B cell (primary cell): ENCODE results near the gene DHRS1. TPM values are rescaled to one million over a fixed set of nuclear protein-coding genes. Genes with fewer than 3 reads are reported as not detected.

Experiments
- ATAC-seq: fragments of 200-7000 bp; cut with Tn5 transposase; one replicate; pipeline ENCODE4 v1.10.0; 2021; ENCODE audit warnings: low read depth, mild to moderate bottlenecking, moderate number of reproducible peaks, moderate library complexity
- CTCF ChIA-PET: fragments of 350-600 bp; sonication (Branson Sonifier 250); formaldehyde crosslinking; loops from one replicate; lab custom pipeline; 2021; ENCODE audit warnings: antibody characterized with exemption, inconsistent platforms; lab: Charles Lee
- POLR2A ChIA-PET: fragments of 350-600 bp; sonication (Branson Sonifier 250); formaldehyde crosslinking; loops from one replicate; lab custom pipeline; 2021; ENCODE audit warnings: antibody characterized with exemption; lab: Charles Lee
- DNase-seq: peaks from one replicate; pipeline ENCODE4 v3.0.0; 2013
- H2AFZ ChIP-seq: 2 replicates; pipeline ENCODE4 v1.6.1; 2012; ENCODE audit warnings: mild to moderate bottlenecking, low read depth, low read length; ENCODE audit not compliant: insufficient read depth, poor library complexity, severe bottlenecking
- H3K27ac ChIP-seq, 2 donors: 1 replicate in 1 of 2; 2 replicates in 1 of 2; pipeline ENCODE4 v1.5.1; 2012 to 2013; ENCODE audit warnings: low read length in 2 of 2, mild to moderate bottlenecking in 2 of 2, moderate library complexity in 1 of 2
- H3K27me3 ChIP-seq, 4 experiments: fragments of 200-600 bp in 1 of 4; sonication (generic) in 1 of 4; replicated peaks in 1 of 4; 1 replicate in 2 of 4; 2 replicates in 2 of 4; pipeline versions ENCODE4 v1.6.1 to v1.7.0; 2013 to 2016; ENCODE audit warnings: low read length in 3 of 4, mild to moderate bottlenecking in 2 of 4, mixed read lengths in 1 of 4, moderate library complexity in 1 of 4; ENCODE audit not compliant: insufficient read depth in 4 of 4, control insufficient read depth in 3 of 4; ENCODE audit errors: control extremely low read depth in 1 of 4
- H3K36me3 ChIP-seq, 2 experiments: replicated peaks in 1 of 2; 1 replicate in 1 of 2; 2 replicates in 1 of 2; pipeline versions ENCODE4 v1.6.1 to v1.7.1; 2013; ENCODE audit warnings: low read length in 1 of 2; ENCODE audit not compliant: insufficient read depth in 2 of 2, control insufficient read depth in 1 of 2; ENCODE audit errors: control extremely low read depth in 1 of 2, extremely low read depth in 1 of 2
- H3K4me1 ChIP-seq, 2 donors: fragments of 200-600 bp in 1 of 2; sonication (generic) in 1 of 2; 1 replicate in 1 of 2; 2 replicates in 1 of 2; pipeline versions ENCODE4 v1.5.1 to v1.6.1; 2013 to 2017; ENCODE audit warnings: low read length in 2 of 2; ENCODE audit not compliant: control insufficient read depth in 2 of 2, insufficient read depth in 2 of 2
- H3K4me2 ChIP-seq: replicated peaks from 2 replicates; pipeline ENCODE3; 2012; ENCODE audit warnings: mild to moderate bottlenecking, low read depth, low read length; ENCODE audit not compliant: poor library complexity, severe bottlenecking
- H3K4me3 ChIP-seq, 5 experiments: fragments of 200-600 bp in 1 of 5; sonication (generic) in 1 of 5; 1 replicate in 3 of 5; 2 replicates in 2 of 5; pipeline versions ENCODE4 v1.5.1 to v1.7.0; 2011 to 2016; ENCODE audit warnings: low read length in 4 of 5, mild to moderate bottlenecking in 4 of 5, low read depth in 2 of 5, control low read depth in 1 of 5, moderate library complexity in 1 of 5; ENCODE audit not compliant: insufficient read depth in 1 of 5; ENCODE audit errors: control extremely low read depth in 1 of 5, extremely low read depth in 1 of 5
- H3K79me2 ChIP-seq: fragments of 200-600 bp; sonication (generic); one replicate; pipeline ENCODE4 v1.6.0; 2016; ENCODE audit warnings: low read length; ENCODE audit not compliant: control insufficient read depth, insufficient read depth
- H3K9ac ChIP-seq: fragments of 200-600 bp; sonication (generic); 2 replicates; pipeline ENCODE4 v1.6.1; 2017; ENCODE audit warnings: mild to moderate bottlenecking, low read length, moderate library complexity
- H3K9me3 ChIP-seq, 3 donors: one replicate each; pipeline versions ENCODE4 v1.6.1 to v1.7.1; 2013; ENCODE audit warnings: low read length in 2 of 3; ENCODE audit not compliant: control insufficient read depth in 2 of 3, insufficient read depth in 1 of 3; ENCODE audit errors: control extremely low read depth in 1 of 3
- H4K20me1 ChIP-seq: 2 replicates; pipeline ENCODE4 v1.6.0; 2012; ENCODE audit warnings: mild to moderate bottlenecking, low read length; ENCODE audit not compliant: insufficient read depth, control insufficient read depth, poor library complexity, severe bottlenecking
- H3K27ac Mint-ChIP-seq: one replicate; pipeline ENCODE4 v1.8.0; 2021; ENCODE audit warnings: mixed read lengths
- H3K27me3 Mint-ChIP-seq: one replicate; pipeline ENCODE4 v1.8.0; 2021; ENCODE audit warnings: mixed read lengths
- H3K4me1 Mint-ChIP-seq: one replicate; pipeline ENCODE4 v1.8.0; 2021; ENCODE audit warnings: mixed read lengths
- H3K4me3 Mint-ChIP-seq: one replicate; pipeline ENCODE4 v1.8.0; 2021; ENCODE audit warnings: mixed read lengths
- H3K9me3 Mint-ChIP-seq: one replicate; pipeline ENCODE4 v1.8.0; 2022; ENCODE audit warnings: mixed read lengths; ENCODE audit not compliant: insufficient read depth
- EZH2 ChIP-seq: IDR thresholded peaks from 2 replicates; pipeline ENCODE4 v1.6.1; 2012; ENCODE audit warnings: borderline replicate concordance, low read depth, mild to moderate bottlenecking, moderate library complexity, low read length; ENCODE audit not compliant: insufficient read depth, poor library complexity, severe bottlenecking
- WGBS: methylation state at CpG from one replicate; pipeline ENCODE4 v1.1.5; 2013; ENCODE audit warnings: missing lambda C conversion rate; ENCODE audit not compliant: insufficient coverage; 5-methylcytosine and 5-hydroxymethylcytosine counted together
- intact Hi-C: fragments of 100-400 bp; cut with micrococcal nuclease; formaldehyde crosslinking; loops from one replicate; pipeline ENCODE4 v1.10.0; 2022
- polyA plus RNA-seq: library from polyadenylated mRNA; depleted of rRNA; stranded (reverse); fragments of >200 nt; gene quantifications from 2 replicates; pipeline ENCODE4 v1.2.3, GENCODE V29; 2012
- total RNA-seq, 2 donors: library from RNA; stranded (reverse); fragments of 120-200 nt in 1 of 2; gene quantifications; 1 replicate in 1 of 2; 2 replicates in 1 of 2; pipeline versions ENCODE4 v1.2.3 to v1.2.4, GENCODE V29; 2013 to 2022
- TF ChIP-seq, protein P1 (sequence below): fragments of 200-600 bp; IDR thresholded peaks from one replicate; pipeline ENCODE4 v1.8.0; 2022; ENCODE audit warnings: antibody characterized with exemption, mild to moderate bottlenecking

Gene DHRS1
- total and polyA plus RNA-seq, 2 donors (not counting 1 experiment from before 2014, with no cell fraction given): 42.7 to 76.9 TPM

DNA sequence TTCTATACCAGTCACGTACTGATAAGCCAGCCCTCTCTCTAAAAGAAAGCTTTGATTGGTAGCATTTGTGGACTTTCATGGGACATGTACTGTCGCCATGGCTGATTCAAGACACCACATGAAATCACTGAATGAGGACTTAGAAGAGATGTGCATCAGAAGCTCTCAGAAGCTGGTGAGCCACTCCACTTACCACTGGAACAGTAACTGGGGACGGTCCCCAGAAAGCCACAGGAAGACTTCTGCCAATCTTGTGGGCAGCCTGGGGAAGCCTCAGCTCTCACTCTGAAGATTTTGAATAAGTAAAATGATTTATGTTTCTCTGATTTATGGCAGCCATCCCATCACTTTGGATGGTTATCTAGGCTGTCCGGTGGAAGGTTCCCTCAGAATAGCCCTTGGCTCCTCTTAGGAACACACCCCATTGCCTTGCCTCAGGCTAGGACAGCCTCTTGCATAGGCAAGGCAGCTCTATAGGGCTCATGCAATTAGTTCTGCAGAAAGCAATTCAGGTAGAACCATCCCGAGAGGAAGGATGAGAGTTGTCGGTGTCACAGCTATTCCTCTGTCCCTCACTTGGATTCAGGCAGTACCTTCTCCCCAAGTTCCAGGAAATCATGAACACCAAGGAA is 9.8 kb downstream of the DHRS1 start:
- H3K9me3 ChIP-seq: no peaks in the 10 kb centered on the region
- H3K9ac ChIP-seq: no peak overlapping the region
- H4K20me1 ChIP-seq: no peaks in the 10 kb centered on the region
- ATAC-seq (peak; percentile 87), DNase-seq (peak; percentile 56)
- Mint-ChIP-seq H3K27ac (peak overlapping the region; percentile 41), H3K9me3 (no peaks in the 10 kb centered on the region), H3K4me1 (peaks cover 12% of the 10 kb centered on the region), H3K4me3 (peak overlapping the region; percentile 34), H3K27me3 (no peaks in the 10 kb centered on the region)
- POLR2A ChIA-PET: interaction anchor here (0.8 to 2.0 kb wide), 6 partner anchors 12 to 175 kb away, joined by 3 to 11 read pairs (median 4); partner anchors contain the start of genes DCAF11, NRL, RABGGTA and TINF2
- no peak overlapping the region for H2AFZ ChIP-seq
- CTCF ChIA-PET: interaction anchor here (0.7 to 5.1 kb wide), 11 partner anchors 8 to 148 kb away, joined by 3 to 41 read pairs (median 5); partner anchors contain the start of genes CIDEB, DHRS1, LTB4R2 and MDP1
- intact Hi-C loops: no loop called here
- peak overlapping the region; percentile 26 for H3K4me2 ChIP-seq
- no peaks in the 10 kb centered on the region for H3K27me3 ChIP-seq
- H3K27ac ChIP-seq: no peak overlapping the region
- peaks cover 9 to 42% of the 10 kb centered on the region in 2 experiments for H3K36me3 ChIP-seq
- no peak for TF ChIP-seq EZH2
- TF ChIP-seq, protein P1, sequence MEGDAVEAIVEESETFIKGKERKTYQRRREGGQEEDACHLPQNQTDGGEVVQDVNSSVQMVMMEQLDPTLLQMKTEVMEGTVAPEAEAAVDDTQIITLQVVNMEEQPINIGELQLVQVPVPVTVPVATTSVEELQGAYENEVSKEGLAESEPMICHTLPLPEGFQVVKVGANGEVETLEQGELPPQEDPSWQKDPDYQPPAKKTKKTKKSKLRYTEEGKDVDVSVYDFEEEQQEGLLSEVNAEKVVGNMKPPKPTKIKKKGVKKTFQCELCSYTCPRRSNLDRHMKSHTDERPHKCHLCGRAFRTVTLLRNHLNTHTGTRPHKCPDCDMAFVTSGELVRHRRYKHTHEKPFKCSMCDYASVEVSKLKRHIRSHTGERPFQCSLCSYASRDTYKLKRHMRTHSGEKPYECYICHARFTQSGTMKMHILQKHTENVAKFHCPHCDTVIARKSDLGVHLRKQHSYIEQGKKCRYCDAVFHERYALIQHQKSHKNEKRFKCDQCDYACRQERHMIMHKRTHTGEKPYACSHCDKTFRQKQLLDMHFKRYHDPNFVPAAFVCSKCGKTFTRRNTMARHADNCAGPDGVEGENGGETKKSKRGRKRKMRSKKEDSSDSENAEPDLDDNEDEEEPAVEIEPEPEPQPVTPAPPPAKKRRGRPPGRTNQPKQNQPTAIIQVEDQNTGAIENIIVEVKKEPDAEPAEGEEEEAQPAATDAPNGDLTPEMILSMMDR: no peak
- WGBS: 68% methylated on average over 4 of the region's 6 CpGs
- H3K4me1 ChIP-seq: peaks cover 10 to 18% of the 10 kb centered on the region in 2 donors
- no peak overlapping the region for H3K4me3 ChIP-seq
- peaks cover 17% of the 10 kb centered on the region for H3K79me2 ChIP-seq

DNA sequence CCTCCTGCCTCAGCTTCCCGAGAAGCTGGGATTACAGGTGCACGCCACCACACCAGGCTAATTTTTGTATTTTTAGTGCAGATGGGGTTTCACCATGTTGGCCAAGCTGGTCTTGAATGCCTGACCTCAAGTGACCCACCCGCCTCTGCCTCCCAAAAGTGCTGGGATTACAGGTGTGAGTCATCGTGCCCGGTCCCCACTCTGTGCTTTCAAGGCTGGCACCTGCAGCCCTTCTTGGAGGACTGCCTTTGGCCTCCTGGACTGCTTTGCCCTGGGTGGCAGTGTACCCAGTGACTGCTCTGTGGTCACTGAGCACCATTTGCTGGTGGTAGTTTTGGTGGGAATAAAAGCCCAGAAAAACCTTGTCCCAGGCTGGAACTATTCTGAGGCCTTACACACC is 12.6 kb downstream of the DHRS1 start:
- no peaks in the 10 kb centered on the region for H4K20me1 ChIP-seq
- peaks cover 27% of the 10 kb centered on the region for H3K79me2 ChIP-seq
- no peaks in the 10 kb centered on the region for H3K27me3 Mint-ChIP-seq
- no peak overlapping the region for H3K27ac ChIP-seq
- H3K36me3 ChIP-seq: peaks cover 9 to 27% of the 10 kb centered on the region in 2 experiments
- POLR2A ChIA-PET: no interaction called here
- peaks cover 10 to 23% of the 10 kb centered on the region in 2 donors for H3K4me1 ChIP-seq
- CTCF ChIA-PET: no interaction called here
- no peaks in the 10 kb centered on the region for H3K27me3 ChIP-seq
- DNase-seq: no peak
- H3K4me1 Mint-ChIP-seq: peaks cover 16% of the 10 kb centered on the region
- H3K27ac Mint-ChIP-seq: no peak overlapping the region
- H3K9me3 Mint-ChIP-seq: no peaks in the 10 kb centered on the region
- intact Hi-C loops: no loop called here
- H3K4me2 ChIP-seq: no peak overlapping the region
- no peak for ATAC-seq
- H3K9ac ChIP-seq: no peak overlapping the region
- WGBS: 100% methylated on average over 5 of the region's 5 CpGs
- TF ChIP-seq, protein P1: no peak
- no peak for TF ChIP-seq EZH2
- no peak overlapping the region for H3K4me3 Mint-ChIP-seq
- H3K9me3 ChIP-seq: no peaks in the 10 kb centered on the region
- no peak overlapping the region for H3K4me3 ChIP-seq
- no peak overlapping the region for H2AFZ ChIP-seq
